Hepatocyte (in vitro differentiated cells): ENCODE measurements around the gene CNTNAP2.

Experiments
- CTCF ChIP-seq: fragments of 200-600 bp; sonication (generic); IDR thresholded peaks from 2 replicates; pipeline ENCODE4 v1.5.1; 2016; ENCODE audit warnings: antibody characterized with exemption, mild to moderate bottlenecking; ENCODE audit not compliant: poor library complexity
- EZH2 ChIP-seq: fragments of 200-600 bp; sonication (generic); IDR thresholded peaks from 2 replicates; pipeline ENCODE4 v1.6.1; 2016; ENCODE audit warnings: antibody characterized with exemption, mild to moderate bottlenecking, borderline replicate concordance

GRCh38 chr7:146449625-146450024, 333.0 kb downstream of the CNTNAP2 start:
- TF ChIP-seq CTCF (no peak), EZH2 (no peak)
